Activated T-cell treated with anti-CD3 and anti-CD28 coated beads, Interleukin-2, amount 50 U/mL, for 72 hours (primary cell): Measurements from ENCODE around the gene LAMC3. TPM values are rescaled to one million over a fixed set of nuclear protein-coding genes. Genes with fewer than 3 reads are reported as not detected.

Experiments used
- ATAC-seq, 2 donors: fragments of 150-1000 bp; cut with Tn5 transposase; replicated peaks in 1 of 2; 2 replicates each; pipeline ENCODE4 v1.10.0; 2021; ENCODE audit warnings: moderate library complexity in 2 of 2, mild to moderate bottlenecking in 1 of 2
- DNase-seq, 2 donors: peaks; one replicate each; pipeline ENCODE4 v3.0.0; 2021 to 2022; ENCODE audit warnings: mixed read lengths in 1 of 2
- H3K27ac Mint-ChIP-seq: one replicate; pipeline ENCODE4 v1.8.0; 2022; ENCODE audit warnings: mild to moderate bottlenecking, moderate library complexity, mixed read lengths
- H3K27me3 Mint-ChIP-seq: one replicate; pipeline ENCODE4 v1.8.0; 2022; ENCODE audit warnings: low read depth, mixed read lengths
- H3K36me3 Mint-ChIP-seq, 2 donors: one replicate each; pipeline ENCODE4 v1.8.0; 2022; ENCODE audit warnings: mixed read lengths in 2 of 2, mild to moderate bottlenecking in 1 of 2; ENCODE audit not compliant: insufficient read depth in 2 of 2
- H3K4me1 Mint-ChIP-seq: one replicate; pipeline ENCODE4 v1.8.0; 2022; ENCODE audit warnings: low read depth, mixed read lengths
- H3K4me3 Mint-ChIP-seq, 2 donors: one replicate each; pipeline ENCODE4 v1.8.0; 2022; ENCODE audit warnings: mild to moderate bottlenecking in 2 of 2, mixed read lengths in 2 of 2, moderate library complexity in 2 of 2
- H3K9me3 Mint-ChIP-seq, 2 donors: one replicate each; pipeline ENCODE4 v1.8.0; 2022; ENCODE audit warnings: mixed read lengths in 2 of 2
- total RNA-seq, 2 donors: library from RNA; stranded (reverse); gene quantifications; one replicate each; pipeline ENCODE4 v1.2.3, GENCODE V29; 2022

The LAMC3 gene
- total RNA-seq = under 1 TPM; 0.65 to 0.74 TPM

DNA sequence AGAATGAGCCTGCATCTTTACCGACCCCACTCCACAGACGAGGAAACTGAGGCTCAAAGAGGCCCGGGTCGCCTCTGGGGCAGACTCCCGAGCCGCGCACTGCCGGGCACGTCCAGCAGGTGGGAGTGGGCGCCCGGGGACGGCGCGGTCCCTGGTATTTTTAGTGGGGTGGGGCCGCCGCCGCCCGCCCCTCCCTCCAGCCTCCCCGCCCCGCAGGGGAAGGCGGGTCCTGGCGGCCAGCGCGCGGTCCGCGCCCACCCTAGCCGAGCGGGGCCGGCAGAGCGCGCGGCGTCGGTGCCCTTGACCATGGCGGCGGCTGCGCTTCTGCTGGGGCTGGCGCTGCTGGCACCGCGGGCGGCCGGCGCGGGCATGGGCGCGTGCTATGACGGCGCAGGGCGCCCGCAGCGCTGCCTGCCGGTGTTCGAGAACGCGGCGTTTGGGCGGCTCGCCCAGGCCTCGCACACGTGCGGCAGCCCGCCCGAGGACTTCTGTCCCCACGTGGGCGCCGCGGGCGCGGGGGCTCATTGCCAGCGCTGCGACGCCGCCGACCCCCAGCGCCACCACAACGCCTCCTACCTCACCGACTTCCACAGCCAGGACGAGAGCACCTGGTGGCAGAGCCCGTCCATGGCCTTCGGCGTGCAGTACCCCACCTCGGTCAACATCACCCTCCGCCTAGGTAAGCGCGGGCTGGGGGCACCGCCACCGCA, at the start of gene LAMC3:
LAMC3 (plus strand) TSS at position 266 of the 710 bp plus-strand sequence; CDS start at position 307, 41 bp downstream.
- Mint-ChIP-seq H3K9me3 (no peaks in the 10 kb centered on the region), H3K4me1 (no peaks in the 10 kb centered on the region), H3K27ac (no peak within 1 kb of the TSS), H3K27me3 (peaks cover 46% of the 10 kb centered on the region), H3K4me3 (peak within 1 kb of the TSS; percentile 46 to 58), H3K36me3 (peaks cover 0 to 3% of the 10 kb centered on the region in 2 donors)
- DNase-seq (peak; percentile 6 to 8), ATAC-seq (peak; percentile 49 to 50)

DNA sequence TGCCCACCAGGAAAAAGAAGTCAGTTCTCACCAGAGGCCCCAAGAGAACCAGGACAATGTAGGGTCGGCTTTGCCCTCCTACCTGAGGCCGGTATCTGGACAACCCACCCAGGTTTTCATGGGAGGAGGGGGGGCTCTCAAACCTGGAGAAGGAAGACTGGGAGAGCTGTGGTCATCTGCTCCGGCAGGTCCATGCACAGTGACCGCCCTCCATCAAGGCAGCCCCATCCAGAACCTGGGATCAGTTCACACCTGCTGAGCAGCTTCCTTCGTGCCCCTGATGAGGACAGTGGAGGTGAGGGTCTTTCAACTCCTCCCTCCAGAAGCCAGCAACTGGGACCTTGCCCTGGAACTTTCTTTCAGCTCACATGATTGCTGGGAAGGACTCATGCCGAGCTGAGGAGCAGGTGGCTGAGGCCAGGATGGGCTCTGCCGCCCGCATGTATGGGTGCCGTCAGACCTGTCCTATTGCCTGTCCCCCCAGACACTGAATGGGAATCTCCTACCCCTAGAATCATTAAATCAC, 49.1 kb upstream of the LAMC3 start:
- no peak overlapping the region for H3K27ac Mint-ChIP-seq
- H3K4me1 Mint-ChIP-seq = no peaks in the 10 kb centered on the region
- no peak overlapping the region for H3K4me3 Mint-ChIP-seq
- peaks cover 4 to 6% of the 10 kb centered on the region in 2 donors for H3K36me3 Mint-ChIP-seq
- H3K9me3 Mint-ChIP-seq = peaks cover 3 to 4% of the 10 kb centered on the region in 2 donors
- DNase-seq = no peak
- peaks cover 6% of the 10 kb centered on the region for H3K27me3 Mint-ChIP-seq
- ATAC-seq = no peak

DNA sequence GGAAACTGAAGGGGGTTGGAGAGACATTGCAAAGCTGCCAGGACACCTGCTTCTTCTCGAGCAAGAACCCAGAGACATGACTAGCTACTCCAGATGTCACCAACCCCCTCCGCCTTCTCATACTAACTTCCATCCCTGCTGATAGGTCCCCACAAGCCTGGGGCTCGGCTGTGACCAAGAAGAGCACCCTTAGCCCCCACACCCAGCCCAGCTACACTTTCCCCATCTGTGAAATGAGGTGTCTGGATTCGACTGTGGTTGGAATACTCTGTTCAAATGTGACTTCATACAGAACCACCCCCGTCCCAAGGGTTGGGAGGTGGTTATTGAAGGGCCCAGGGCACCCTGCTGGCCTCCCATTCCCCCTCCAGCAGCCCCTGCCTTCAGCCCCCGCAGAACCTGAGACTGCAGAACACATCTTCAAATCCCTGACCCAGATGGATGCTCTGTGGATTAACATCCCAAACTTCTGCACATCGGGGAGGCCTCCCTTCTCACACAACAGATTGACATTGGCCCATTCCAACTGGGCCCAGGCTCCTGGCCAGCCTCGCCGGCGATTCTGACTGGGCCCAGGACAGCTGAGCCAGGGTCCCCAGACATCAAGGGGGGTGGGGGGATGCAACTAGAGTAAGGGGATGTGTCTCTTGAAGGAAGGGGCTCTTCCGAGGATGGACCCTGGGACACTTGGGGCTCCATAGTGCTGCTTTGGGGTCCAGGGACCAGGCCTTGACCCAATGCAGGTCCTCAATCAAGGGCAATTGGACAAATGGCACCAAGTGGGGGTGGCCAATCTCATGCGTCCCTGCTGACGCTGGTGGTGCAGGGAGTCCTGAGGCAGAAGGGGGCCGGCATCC, 48.2 kb upstream of the LAMC3 start:
- Mint-ChIP-seq H3K36me3 (peaks cover 4 to 6% of the 10 kb centered on the region in 2 donors), H3K27me3 (peaks cover 6% of the 10 kb centered on the region), H3K27ac (no peak overlapping the region), H3K9me3 (peaks cover 3 to 4% of the 10 kb centered on the region in 2 donors), H3K4me3 (no peak overlapping the region), H3K4me1 (no peaks in the 10 kb centered on the region)
- no peak for ATAC-seq
- no peak for DNase-seq

DNA sequence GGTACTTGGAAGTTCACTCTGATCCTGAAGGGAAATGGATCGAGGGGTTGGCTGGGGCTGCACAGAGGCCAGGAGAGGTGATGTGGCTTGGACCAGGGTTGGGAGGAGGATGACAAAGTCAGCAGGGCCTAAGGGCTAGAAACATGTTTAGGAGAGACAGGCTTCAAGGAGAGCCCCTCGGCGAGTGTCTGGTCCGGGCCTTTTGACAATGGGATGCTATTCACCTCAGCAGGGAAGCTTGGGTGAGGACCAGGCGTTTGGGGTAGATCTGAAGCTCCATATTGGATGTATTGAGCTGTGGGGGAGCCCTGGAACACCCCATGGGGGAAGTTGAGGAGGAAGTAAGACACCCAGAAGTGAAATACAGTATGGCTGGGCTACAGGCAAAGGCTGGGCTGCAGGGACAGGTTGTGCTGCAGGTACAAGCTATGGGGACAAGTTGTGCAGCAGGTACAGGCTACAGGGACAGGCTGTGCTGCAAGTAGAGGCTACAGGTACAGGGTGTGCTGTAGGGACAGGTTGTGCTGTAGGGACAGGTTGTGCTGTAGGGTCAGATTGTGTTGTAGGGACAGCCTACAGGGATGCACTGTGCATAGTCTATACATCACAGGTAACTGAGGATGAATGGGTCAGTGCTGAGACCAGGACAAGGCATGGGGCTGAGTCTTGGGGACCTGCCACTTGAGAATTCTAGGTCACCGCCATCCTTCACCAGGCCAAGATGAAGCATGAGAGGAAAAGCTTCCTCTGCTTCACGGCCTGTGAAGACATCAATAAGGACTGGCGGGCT, 47.3 kb upstream of the LAMC3 start:
- Mint-ChIP-seq H3K4me3 (no peak overlapping the region), H3K36me3 (peaks cover 4 to 6% of the 10 kb centered on the region in 2 donors), H3K9me3 (peaks cover 3 to 4% of the 10 kb centered on the region in 2 donors), H3K4me1 (no peaks in the 10 kb centered on the region), H3K27ac (no peak overlapping the region), H3K27me3 (no peaks in the 10 kb centered on the region)
- ATAC-seq = no peak
- DNase-seq = no peak

DNA sequence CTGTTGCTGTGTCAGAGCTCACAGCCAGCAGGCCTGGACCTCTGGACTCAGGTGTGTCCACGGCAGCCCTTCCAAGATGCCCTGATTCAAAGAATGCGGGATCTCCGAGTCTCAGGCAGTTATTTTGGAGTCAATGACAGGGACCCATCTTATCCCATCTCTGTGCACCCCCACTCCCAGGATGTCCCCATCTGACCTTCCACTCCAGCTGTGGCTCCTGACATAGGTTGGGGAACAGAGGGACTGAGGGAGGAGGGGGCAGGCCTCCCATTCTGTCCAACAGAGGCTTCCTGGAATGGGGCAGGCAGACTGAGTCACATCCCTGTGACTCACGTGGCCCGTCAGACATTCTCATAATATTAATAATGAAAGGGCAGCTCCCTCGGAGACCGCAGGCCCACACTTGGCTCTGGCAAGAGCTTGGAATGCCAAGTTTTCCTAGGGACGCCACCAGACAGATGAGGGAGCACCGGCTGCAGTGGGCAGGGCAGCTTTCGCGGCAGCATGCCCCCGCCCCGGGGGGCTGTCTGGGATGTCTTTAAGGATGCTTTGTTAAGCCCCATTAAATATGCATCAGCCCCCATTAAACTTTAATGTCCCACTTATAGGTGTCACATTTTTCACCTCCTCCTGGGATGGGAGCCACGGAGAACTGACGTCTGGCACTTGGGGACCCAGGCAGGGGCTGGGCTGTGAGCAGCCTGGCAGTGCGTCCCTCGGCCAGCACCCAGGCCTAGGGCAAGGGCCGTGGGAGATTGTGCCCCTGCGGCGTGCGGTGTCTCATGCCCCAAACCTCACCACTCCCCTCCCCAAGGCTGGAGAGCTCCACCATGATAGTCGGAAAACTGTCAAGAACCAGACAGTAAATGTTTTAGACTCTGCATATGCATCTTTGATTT, 46.3 kb upstream of the LAMC3 start:
- Mint-ChIP-seq H3K36me3 (peaks cover 4 to 6% of the 10 kb centered on the region in 2 donors), H3K9me3 (peaks cover 3 to 4% of the 10 kb centered on the region in 2 donors), H3K27ac (no peak overlapping the region), H3K4me3 (no peak overlapping the region), H3K27me3 (no peaks in the 10 kb centered on the region), H3K4me1 (no peaks in the 10 kb centered on the region)
- no peak for DNase-seq
- ATAC-seq = no peak

DNA sequence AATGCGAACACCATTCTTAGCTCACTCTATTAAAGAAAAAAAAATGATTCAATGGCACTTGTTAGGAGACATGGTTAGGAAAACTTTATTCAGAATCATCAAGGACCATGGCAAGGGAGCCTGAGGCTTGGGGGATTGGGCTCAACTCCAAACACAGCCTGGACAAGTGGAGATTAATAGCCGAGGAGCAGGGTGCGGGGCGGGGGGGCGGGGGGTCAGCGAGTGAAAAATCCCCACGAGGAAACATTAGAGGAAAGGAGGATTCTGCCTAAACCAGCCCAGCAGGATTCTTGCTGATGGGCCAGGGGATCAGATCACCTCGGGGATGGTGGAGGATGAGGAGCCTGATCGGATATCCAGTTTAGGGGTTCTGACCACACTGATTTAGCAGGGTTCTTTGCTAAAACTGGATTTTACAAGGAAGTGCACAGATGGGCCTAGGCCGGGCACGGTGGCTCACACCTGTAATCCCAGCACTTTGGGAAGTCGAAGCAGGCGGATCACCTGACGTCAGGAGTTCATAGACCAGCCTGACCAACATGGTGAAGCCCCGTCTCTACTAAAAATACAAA, 45.6 kb upstream of the LAMC3 start:
- no peak overlapping the region for H3K4me3 Mint-ChIP-seq
- no peaks in the 10 kb centered on the region for H3K4me1 Mint-ChIP-seq
- peaks cover 4 to 5% of the 10 kb centered on the region in 2 donors for H3K36me3 Mint-ChIP-seq
- DNase-seq (no peak), ATAC-seq (no peak)
- H3K27ac Mint-ChIP-seq = no peak overlapping the region
- peaks cover 3 to 4% of the 10 kb centered on the region in 2 donors for H3K9me3 Mint-ChIP-seq
- no peaks in the 10 kb centered on the region for H3K27me3 Mint-ChIP-seq

DNA sequence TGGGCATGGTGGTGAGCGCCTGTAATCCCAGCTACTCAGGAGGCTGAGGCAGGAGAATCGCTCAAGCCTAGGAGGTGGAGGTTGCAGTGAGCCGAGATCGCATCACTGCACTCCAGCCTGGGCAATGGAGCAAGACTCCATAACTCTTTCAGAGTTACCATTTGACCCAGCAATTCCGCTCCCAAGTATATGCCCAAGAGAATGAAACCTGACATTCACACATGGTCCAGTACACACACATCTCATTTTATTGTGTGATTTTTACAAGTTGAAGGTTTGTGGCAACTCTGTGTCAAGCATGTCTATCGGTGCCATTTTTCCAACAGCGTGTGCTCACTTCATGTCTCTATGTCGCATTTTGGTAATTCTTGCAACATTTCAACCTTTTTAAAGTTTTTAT, 45.1 kb upstream of the LAMC3 start:
- H3K27me3 Mint-ChIP-seq = no peaks in the 10 kb centered on the region

DNA sequence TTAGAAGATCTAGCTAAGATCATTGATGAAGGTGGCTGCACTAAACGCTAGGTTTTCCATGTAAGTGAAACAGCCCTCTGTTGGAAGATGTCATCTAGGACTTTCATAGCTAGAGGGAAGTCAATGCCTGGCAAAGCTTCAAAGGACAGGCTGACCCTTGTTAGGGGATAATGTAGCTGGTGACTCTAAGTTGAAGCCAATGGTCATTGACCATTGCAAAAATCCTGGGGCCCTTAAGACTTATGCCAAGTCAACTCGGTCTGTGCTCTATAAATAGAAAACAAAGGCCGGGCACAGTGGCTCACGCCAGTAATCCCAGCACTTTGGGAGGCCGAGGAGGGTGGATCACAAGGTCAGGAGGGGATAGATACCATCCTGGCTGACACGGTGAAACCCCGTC, 43.3 kb upstream of the LAMC3 start:
- no peak overlapping the region for H3K27ac Mint-ChIP-seq
- no peaks in the 10 kb centered on the region for H3K4me1 Mint-ChIP-seq
- no peak for ATAC-seq
- no peaks in the 10 kb centered on the region for H3K9me3 Mint-ChIP-seq
- H3K27me3 Mint-ChIP-seq = no peaks in the 10 kb centered on the region
- no peak overlapping the region for H3K4me3 Mint-ChIP-seq
- no peak for DNase-seq
- H3K36me3 Mint-ChIP-seq = peaks cover 0 to 2% of the 10 kb centered on the region in 2 donors

More for the DNA sequence above, 45.1 kb upstream of the LAMC3 start:
- Mint-ChIP-seq H3K27ac (no peak overlapping the region), H3K4me1 (no peaks in the 10 kb centered on the region), H3K36me3 (peaks cover 2% of the 10 kb centered on the region in 2 donors), H3K4me3 (no peak overlapping the region), H3K9me3 (peaks cover under 1 to 1% of the 10 kb centered on the region in 2 donors)
- no peak for DNase-seq
- ATAC-seq = no peak

DNA sequence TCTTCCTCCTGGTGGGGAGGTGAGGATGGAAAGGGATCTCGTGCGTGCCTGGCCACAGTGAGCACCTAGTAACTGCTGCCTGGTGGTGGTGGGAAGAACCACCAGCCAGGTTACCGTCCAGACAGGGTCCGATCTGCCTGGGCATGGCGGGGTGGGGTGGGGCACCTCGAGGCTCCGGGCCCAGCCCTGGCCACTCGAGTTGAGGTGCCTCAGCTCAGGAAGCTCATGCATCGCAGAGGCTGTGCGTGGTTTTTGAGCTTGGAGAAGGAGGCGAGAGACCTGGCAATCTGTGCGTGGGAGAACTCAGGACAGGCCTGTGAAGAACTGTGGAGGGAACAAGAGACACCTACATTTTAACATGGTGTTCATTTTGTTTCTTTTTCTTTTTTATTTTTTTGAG, 38.9 kb upstream of the LAMC3 start:
- Mint-ChIP-seq H3K4me3 (no peak overlapping the region), H3K27ac (no peak overlapping the region), H3K4me1 (no peaks in the 10 kb centered on the region), H3K9me3 (no peaks in the 10 kb centered on the region), H3K27me3 (peaks cover 13% of the 10 kb centered on the region), H3K36me3 (no peaks in the 10 kb centered on the region)
- no peak for DNase-seq
- no peak for ATAC-seq

DNA sequence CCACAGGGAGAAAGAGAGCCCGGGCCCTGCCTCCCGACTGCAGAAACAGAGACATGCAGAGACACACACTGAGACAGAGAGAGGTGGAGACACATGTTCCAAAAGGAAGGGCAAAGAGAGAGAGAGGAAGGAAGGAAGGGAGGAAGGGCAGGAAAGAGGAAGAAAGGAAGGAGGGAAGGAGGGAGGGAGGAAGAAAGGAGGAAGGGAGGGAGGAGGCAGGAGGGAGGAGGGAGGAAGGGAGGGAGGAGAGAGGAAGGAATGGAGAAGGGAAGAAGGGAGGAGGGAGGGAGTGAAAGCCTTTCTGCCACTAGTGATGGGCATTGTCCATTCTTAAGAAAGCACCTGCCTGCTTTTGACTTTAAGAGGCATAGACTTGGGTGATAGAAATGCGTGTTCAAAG, 38.1 kb upstream of the LAMC3 start:
- Mint-ChIP-seq H3K4me1 (no peaks in the 10 kb centered on the region), H3K27ac (no peak overlapping the region), H3K4me3 (no peak overlapping the region), H3K9me3 (no peaks in the 10 kb centered on the region), H3K27me3 (peaks cover 13% of the 10 kb centered on the region), H3K36me3 (no peaks in the 10 kb centered on the region)
- DNase-seq (no peak), ATAC-seq (no peak)

DNA sequence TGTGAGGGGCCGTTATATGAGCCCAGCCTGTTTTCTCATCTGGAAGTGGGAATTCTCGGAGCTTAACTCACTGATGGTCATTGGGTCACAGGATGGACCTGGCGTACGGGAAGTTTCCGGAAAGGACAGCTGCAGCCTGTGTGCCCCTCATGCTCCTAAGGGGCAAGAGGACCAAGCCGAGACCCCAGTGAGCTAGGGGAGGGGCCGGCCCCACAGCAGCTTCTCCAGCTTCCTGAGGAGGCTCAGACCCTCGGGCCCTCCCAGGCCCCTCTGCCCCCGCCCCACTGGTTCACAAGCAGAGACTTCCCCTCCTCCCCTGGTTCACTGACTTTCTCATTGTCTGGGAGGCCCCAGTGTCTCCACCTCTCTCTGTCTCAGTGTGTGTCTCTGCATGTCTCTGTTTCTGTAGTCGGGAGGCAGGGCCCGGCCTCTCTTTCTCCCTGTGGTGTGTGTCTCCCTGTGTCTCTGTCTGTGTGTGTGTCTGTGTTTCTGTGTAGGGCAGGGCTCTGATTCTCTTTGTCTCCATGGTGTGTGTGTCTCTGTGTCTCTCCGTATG, 37.6 kb upstream of the LAMC3 start:
- Mint-ChIP-seq H3K4me3 (no peak overlapping the region), H3K27ac (no peak overlapping the region), H3K27me3 (peaks cover 13% of the 10 kb centered on the region), H3K36me3 (no peaks in the 10 kb centered on the region), H3K4me1 (no peaks in the 10 kb centered on the region), H3K9me3 (no peaks in the 10 kb centered on the region)
- no peak for DNase-seq
- no peak for ATAC-seq
